Measurements from ENCODE around the gene HRAS. TPM values are rescaled to one million over a fixed set of nuclear protein-coding genes. Genes with fewer than 3 reads are reported as not detected.

HRAS gene
- total and polyA plus RNA-seq, 2 of the 8 experiments (the other 6 are each of a cell fraction or from before 2014, with no cell fraction given): 44.3 to 54.7 TPM

DNA sequence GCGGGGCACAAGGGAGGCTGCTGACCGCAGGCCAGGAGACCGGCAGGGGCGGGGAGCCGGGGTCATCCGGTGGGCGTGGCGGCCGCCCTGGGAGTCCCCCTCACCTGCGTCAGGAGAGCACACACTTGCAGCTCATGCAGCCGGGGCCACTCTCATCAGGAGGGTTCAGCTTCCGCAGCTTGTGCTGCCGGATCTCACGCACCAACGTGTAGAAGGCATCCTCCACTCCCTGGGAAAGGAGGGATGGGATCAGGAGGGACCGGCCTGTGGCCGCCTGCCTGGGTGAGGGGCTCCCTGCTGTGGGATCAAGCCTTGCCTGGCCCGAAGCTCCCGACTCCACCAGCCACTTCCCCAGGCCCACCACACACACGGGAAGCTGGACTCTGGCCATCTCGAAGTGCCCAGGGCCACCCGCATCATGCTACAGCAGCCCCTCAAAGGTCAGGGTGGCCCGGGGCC lies 2.8 kb downstream of the HRAS start (continued):
- TF ChIP-seq, protein P1, sequence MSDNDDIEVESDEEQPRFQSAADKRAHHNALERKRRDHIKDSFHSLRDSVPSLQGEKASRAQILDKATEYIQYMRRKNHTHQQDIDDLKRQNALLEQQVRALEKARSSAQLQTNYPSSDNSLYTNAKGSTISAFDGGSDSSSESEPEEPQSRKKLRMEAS (IDR thresholded peaks at IDR 0.05): no peak
- TF ChIP-seq, protein P2, sequence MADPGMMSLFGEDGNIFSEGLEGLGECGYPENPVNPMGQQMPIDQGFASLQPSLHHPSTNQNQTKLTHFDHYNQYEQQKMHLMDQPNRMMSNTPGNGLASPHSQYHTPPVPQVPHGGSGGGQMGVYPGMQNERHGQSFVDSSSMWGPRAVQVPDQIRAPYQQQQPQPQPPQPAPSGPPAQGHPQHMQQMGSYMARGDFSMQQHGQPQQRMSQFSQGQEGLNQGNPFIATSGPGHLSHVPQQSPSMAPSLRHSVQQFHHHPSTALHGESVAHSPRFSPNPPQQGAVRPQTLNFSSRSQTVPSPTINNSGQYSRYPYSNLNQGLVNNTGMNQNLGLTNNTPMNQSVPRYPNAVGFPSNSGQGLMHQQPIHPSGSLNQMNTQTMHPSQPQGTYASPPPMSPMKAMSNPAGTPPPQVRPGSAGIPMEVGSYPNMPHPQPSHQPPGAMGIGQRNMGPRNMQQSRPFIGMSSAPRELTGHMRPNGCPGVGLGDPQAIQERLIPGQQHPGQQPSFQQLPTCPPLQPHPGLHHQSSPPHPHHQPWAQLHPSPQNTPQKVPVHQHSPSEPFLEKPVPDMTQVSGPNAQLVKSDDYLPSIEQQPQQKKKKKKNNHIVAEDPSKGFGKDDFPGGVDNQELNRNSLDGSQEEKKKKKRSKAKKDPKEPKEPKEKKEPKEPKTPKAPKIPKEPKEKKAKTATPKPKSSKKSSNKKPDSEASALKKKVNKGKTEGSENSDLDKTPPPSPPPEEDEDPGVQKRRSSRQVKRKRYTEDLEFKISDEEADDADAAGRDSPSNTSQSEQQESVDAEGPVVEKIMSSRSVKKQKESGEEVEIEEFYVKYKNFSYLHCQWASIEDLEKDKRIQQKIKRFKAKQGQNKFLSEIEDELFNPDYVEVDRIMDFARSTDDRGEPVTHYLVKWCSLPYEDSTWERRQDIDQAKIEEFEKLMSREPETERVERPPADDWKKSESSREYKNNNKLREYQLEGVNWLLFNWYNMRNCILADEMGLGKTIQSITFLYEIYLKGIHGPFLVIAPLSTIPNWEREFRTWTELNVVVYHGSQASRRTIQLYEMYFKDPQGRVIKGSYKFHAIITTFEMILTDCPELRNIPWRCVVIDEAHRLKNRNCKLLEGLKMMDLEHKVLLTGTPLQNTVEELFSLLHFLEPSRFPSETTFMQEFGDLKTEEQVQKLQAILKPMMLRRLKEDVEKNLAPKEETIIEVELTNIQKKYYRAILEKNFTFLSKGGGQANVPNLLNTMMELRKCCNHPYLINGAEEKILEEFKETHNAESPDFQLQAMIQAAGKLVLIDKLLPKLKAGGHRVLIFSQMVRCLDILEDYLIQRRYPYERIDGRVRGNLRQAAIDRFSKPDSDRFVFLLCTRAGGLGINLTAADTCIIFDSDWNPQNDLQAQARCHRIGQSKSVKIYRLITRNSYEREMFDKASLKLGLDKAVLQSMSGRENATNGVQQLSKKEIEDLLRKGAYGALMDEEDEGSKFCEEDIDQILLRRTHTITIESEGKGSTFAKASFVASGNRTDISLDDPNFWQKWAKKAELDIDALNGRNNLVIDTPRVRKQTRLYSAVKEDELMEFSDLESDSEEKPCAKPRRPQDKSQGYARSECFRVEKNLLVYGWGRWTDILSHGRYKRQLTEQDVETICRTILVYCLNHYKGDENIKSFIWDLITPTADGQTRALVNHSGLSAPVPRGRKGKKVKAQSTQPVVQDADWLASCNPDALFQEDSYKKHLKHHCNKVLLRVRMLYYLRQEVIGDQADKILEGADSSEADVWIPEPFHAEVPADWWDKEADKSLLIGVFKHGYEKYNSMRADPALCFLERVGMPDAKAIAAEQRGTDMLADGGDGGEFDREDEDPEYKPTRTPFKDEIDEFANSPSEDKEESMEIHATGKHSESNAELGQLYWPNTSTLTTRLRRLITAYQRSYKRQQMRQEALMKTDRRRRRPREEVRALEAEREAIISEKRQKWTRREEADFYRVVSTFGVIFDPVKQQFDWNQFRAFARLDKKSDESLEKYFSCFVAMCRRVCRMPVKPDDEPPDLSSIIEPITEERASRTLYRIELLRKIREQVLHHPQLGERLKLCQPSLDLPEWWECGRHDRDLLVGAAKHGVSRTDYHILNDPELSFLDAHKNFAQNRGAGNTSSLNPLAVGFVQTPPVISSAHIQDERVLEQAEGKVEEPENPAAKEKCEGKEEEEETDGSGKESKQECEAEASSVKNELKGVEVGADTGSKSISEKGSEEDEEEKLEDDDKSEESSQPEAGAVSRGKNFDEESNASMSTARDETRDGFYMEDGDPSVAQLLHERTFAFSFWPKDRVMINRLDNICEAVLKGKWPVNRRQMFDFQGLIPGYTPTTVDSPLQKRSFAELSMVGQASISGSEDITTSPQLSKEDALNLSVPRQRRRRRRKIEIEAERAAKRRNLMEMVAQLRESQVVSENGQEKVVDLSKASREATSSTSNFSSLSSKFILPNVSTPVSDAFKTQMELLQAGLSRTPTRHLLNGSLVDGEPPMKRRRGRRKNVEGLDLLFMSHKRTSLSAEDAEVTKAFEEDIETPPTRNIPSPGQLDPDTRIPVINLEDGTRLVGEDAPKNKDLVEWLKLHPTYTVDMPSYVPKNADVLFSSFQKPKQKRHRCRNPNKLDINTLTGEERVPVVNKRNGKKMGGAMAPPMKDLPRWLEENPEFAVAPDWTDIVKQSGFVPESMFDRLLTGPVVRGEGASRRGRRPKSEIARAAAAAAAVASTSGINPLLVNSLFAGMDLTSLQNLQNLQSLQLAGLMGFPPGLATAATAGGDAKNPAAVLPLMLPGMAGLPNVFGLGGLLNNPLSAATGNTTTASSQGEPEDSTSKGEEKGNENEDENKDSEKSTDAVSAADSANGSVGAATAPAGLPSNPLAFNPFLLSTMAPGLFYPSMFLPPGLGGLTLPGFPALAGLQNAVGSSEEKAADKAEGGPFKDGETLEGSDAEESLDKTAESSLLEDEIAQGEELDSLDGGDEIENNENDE (IDR thresholded peaks at IDR 0.05; ENCODE audit: insufficient replicate concordance, low read length): no peak
- no peak for TF ChIP-seq ZNF274 (IDR thresholded peaks at IDR 0.05; ENCODE audit: borderline replicate concordance, extremely low read depth, low read length)
- TF ChIP-seq SRF (IDR thresholded peaks at IDR 0.05; ENCODE audit: low read depth, low read length): no peak
- no peak for TF ChIP-seq CHD2 (IDR thresholded peaks at IDR 0.05; ENCODE audit: low read length)

Measured in H1 (cell line).